ENCODE results near the gene KRT39.
A peak's percentile ranks its signal among the peaks of the same experiment; 100 is the strongest.
"Not testable (repeated sequence)": the region's sequence is repeated elsewhere in the genome, so short reads cannot be mapped to it uniquely, and the experiment has no call there.

KRT39 gene

DNA sequence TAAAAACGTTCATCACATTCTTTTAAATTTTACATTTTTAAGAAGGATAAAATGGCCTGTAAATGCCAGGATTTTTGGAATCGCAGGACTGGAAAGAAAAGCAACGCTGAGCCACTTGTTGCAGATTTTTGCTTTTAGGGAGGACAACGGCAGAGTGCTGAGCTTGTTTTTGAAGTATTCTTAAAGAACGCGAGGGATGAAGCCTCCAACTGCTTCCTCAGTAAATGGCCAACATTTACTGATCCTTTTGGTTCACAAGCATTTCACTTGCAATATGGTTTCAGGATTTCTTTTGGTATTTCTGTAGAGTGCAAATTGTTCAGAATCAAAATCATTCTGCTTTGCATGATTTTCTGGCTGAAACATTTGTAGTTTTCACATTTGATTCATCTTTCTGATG is 26.5 kb downstream of the KRT39 start:
- no peak for DNase-seq (ENCODE audit: low read depth in 2 of 2)

DNA sequence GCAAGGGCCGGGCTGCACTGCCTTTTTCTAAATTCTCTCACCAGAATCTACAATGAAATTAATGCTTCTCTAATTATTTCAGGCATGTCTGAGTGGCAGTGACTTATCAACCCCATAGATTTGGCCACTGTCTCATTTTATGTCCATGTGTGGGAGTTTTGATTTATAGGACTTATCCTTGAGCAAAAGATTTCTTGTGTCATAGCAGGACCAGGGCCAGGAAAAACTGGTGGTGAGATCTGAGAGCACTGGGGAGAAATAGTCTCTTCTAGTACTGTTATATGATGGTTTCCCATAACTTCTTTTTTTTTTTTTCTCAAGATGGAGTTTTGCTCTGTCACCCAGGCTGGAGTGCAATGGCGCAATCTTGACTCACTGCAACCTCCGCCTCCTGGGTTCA is 27.8 kb downstream of the KRT39 start:
- DNase-seq (ENCODE audit: low read depth in 2 of 2) = no peak

DNA sequence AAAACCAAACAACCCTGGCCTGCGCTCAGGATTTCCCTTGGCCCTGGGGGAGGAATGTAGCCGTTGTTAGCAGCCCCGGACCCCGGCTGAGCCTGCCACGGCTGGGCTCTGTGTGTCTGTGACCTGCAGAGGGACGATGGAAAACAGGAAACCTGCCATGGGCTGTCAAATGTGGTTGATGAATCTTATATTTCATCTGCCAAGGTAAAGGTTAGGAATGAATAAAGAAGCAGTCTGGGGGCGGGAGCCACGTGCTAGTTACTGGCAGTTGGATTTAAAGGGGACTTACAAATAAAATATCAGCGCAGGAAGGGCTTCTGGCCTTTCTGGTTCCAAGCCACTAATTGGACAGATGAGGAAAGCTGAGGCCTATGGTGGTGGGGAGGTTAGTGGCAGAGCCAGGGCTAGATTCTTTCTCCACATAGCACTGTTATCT is 29.3 kb downstream of the KRT39 start, which contains the start of gene KRT23:
TSS of gene KRT23 (minus strand) at position 263 of the 436 bp plus-strand sequence. CDS start 1,043 bp downstream, outside the sequence.
- no peak for DNase-seq (ENCODE audit: low read depth in 2 of 2)

GRCh38 chr17:40936976-40937375 is 29.8 kb downstream of the KRT39 start:
- DNase-seq (ENCODE audit: low read depth in 2 of 2) = no peak

DNA sequence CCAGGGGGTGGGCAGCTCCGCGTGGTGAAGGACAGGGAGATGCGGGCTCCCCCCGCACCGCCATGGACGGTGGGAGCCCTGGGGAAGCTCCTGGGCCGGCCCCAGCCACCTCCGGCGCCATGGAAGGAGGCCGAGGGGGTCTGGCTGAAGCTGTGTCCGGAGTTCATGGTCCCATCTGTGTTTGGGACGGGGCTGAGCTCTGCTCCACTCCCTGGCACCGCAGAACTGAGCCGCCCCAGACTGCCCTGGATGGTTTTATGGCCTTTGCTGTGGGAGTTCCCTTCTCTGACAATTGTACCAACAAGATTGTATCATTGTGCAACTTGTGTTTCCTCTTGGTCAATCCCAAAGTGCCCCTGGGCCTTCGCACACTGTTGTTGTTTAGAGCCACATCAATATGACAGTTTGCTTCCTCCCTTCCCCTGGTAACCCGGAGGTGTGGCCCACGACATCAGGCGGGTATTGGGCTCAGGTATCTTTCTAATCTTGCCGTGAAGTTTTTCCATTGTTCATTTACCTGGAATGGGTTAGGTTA is 30.2 kb downstream of the KRT39 start:
- DNase-seq (ENCODE audit: low read depth in 2 of 2) = no peak

DNA sequence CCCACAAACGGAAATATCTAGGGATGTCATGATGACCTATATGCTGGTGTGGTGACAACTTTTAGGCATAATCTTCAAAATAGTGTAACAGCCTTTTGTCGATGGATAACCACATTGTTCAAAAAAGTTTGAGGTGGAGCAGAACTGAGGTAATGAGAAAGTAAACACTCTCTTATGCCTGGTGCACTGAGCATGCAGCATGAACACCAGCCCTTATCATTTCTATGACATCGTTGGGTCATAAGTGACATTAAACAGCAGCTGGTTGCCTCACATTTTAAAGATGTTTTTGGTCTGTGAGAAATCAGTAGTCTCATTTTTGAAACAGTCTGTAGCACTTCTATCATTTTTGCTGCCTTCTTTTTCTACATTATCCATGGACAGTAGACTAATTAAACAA is 31.1 kb downstream of the KRT39 start:
- no peak for DNase-seq (ENCODE audit: low read depth in 2 of 2)

DNA sequence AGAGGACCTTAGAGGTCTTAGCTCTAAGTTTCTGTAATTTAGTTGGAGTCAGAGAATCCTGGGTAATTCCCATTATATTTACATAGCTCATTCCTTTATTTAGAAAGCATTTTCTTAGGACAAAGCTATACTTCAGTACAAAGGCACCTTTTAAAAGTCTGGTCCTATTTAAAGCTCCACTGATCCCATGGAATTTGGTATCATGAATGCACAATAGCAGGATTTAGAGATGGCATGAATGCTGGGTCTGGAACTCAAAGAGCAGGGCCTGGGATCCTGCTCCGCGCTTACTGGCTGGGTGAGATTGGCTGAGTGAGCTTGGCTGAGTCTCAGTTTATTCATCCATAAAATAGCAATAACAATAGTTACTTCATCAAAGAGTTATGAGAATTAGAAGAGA is 34.1 kb downstream of the KRT39 start:
- DNase-seq (ENCODE audit: low read depth in 2 of 2) = no peak

- no peak for DNase-seq (ENCODE audit: low read depth in 2 of 2)
Observed at GRCh38 chr17:40931311-40931710, 35.4 kb downstream of the KRT39 start.

GRCh38 chr17:40926341-40926740 is 40.4 kb downstream of the KRT39 start:
- DNase-seq (ENCODE audit: low read depth in 2 of 2) = no peak

DNA sequence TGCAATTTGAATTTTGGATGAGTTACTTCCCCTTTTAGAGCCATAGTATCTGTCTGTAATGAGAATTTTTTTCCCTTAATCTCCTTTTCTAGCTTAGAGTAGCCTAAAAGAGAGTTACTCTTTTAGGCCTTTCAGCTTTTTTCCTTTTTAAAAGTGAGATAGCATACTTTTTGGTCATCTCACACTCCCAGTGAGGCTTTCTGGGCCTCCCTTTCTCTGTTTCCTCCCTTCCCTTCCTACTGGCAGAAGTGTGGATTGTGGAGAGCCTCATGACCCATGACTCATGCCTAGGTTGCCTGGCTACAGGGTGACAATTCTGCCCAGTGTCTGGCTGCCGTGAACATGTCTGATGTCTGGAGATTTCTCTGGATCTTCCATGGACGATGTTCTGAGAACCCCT is 44.5 kb downstream of the KRT39 start:
- DNase-seq (ENCODE audit: low read depth in 2 of 2) = no peak

DNA sequence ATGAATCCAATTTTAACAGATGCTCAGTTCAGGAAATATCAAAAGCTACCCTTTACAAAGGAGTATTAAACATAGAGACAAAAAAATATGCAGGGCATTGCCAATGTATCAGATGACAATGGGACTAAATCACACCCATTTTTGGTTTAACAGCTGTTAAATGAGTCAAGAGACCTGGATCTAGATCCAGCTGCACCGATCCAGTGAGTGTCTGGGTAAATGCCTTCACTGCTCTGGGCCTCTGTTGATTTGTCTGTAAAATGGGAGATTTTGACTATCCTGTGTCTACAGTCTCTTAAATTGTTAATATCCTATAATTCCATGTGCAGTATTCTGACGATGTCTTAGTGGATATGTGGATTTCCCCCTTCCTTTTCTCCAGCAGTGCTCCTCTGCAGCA is 45.7 kb downstream of the KRT39 start:
- DNase-seq (ENCODE audit: low read depth in 2 of 2) = no peak

DNA sequence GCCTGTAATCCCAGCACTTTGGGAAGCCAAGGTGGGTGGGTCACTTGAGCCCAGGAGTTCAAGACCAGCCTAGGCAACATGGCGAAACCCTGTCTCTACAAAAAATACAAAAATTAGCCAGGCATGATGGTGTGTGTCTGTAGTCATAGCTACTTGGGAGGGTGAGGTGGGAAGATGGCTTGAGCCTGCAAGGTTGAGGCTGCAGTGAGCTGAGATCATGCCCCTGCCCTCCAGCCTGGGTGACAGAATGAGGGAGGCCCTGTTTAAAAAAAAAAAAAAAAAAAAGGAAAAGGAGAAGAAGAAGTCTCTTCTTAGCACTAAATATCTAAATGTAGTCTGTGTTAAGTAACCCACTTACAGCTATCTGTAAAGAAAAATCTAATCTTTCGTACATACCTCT is 49.6 kb downstream of the KRT39 start:
- not testable (repeated sequence) for DNase-seq (ENCODE audit: low read depth in 2 of 2)

DNA sequence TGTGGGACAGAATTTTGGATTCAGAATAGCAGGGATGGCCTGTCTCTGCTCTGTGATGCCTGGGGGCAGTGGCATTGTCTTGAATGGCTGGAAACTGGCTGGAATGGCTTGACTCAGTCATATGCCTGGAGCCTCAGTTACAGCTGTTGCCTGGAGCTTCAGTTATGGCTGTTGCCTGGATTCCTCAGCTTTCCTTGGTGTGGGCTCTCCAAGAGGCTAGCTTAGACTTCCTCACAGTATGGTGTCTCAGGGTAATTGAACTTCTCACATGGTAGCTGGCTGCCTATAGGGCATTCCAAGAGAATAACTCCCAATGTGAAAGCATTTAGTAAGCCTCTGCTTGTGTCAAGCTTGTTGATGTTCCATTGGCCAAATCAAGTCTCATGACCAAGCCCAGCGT is 50.4 kb downstream of the KRT39 start:
- DNase-seq (ENCODE audit: low read depth in 2 of 2) = no peak

GRCh38 chr17:40915721-40916256 is 51.0 kb downstream of the KRT39 start:
- DNase-seq (ENCODE audit: low read depth in 2 of 2) = no peak

DNA sequence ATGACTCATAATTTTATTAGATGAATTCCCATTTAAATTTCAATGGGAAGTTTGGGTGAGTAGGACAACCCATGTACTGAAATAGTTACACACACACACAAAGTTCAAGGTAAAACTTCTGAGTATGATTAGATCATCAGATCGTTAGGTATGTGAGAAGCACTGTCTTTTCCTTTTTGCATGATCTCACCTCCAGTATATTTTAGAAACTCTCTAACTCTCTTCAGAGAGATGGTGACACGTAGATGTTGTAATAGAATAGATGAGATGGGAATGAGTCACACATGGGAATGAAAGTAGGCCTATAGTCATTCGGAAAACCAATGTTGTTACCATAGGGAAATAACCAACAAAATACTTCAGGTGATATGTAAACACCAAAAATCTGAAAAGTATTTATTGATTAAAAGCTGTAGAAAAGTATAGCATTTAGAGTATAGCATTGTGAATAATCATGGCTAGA is 51.5 kb downstream of the KRT39 start:
- no peak for DNase-seq (ENCODE audit: low read depth in 2 of 2)

DNA sequence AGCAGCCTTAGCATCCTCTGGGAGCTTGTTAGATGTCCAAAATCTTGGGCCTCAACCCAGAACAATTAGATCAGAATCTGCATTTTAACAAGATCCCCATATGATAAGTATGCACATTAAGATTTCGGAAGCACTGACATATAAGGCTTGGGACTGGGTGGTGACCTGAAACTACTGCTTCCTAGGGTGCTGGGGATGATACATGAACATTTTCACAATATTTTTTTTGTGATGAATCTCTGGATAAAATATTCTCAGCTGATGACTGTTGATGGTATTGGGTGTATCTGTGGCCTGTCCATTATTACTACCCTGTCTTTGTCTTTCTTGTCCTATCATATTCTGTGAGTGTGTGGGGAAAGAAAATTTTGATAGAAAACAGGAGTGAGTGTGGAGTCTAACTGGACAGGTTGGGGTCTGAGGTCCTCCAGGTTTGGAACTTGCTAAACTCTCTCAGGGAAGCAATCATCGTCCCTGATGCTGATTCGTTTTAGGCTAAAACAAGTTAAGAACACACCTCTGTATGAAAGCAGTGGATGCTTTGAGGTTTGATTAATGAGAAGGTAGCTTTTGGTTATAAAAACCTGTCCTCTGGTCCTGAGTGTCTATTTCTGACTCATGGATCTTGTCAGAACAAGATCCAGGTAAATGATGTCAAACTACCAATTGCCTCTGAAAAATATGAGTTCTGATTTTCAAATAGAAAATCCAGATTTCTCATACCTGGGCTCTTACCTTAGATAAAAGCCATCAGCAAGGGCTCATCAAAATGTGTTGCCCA is 52.5 kb downstream of the KRT39 start:
- DNase-seq (ENCODE audit: low read depth in 2 of 2) = no peak

DNA sequence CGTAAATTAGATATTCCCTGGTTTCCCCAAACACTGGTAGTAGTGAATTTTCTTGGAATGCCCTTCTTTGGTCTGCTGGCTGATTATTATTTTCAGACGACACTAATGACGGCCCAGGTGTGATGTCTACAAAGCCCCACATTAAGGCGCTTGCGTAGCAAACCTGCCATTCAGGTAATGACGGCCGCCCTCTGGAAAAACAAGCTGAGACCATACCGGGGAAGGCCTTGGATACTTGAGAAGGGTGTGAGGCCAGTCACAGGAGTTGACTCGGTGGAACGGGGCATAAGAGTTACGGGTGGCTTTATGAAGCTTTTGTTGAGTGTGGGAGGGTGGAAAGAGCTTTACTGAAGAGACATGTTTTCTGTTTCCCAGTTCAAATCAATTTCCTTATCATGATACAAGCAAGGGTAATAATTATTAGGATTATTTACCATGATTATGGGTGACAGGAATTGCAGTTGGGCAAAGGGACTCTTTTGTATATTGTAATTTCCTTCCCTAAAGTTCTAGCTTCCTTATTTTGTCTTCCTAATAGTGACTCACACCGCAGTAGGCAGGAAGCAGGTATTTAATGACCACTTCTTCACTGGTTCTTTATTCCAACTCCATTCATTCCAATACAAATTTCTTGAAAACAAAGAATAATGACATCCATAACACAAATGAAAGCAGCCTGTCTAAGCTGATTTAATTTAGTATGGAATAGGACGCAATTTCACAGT is 54.1 kb downstream of the KRT39 start:
- no peak for DNase-seq (ENCODE audit: low read depth in 2 of 2)

DNA sequence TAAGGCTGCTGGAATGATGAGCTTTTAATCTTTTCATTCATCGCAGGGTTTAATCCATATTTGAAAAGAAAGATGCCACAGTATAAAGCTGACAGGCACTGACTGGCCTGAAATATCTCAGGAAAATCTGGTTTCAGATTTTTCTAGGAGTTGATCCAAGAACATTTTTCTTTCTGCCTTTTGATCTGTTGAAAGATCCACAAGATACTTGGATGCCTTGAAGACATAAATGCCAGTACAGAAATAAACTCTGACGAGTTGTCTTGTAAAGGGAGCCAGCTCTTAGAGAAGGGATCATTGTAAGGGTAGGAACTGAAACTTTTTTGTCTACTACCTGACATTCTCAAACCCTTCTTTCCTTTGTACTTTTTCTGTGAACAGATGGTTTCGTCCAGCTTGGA is 56.3 kb downstream of the KRT39 start:
- DNase-seq (ENCODE audit: low read depth in 2 of 2) = no peak

GRCh38 chr17:40909755-40910154 is 57.0 kb downstream of the KRT39 start:
- no peak for DNase-seq (ENCODE audit: low read depth in 2 of 2)

- DNase-seq (ENCODE audit: low read depth in 2 of 2) = peak; percentile 40 to 57
Observed at GRCh38 chr17:40909351-40909750, 57.4 kb downstream of the KRT39 start.
